ENCODE measurements around the gene CISTR. TPM values are rescaled to one million over a fixed set of nuclear protein-coding genes. Genes with fewer than 3 reads are reported as not detected.

CISTR gene
- polyA plus RNA-seq, 1 donor from 2014 or later = not detected

DNA sequence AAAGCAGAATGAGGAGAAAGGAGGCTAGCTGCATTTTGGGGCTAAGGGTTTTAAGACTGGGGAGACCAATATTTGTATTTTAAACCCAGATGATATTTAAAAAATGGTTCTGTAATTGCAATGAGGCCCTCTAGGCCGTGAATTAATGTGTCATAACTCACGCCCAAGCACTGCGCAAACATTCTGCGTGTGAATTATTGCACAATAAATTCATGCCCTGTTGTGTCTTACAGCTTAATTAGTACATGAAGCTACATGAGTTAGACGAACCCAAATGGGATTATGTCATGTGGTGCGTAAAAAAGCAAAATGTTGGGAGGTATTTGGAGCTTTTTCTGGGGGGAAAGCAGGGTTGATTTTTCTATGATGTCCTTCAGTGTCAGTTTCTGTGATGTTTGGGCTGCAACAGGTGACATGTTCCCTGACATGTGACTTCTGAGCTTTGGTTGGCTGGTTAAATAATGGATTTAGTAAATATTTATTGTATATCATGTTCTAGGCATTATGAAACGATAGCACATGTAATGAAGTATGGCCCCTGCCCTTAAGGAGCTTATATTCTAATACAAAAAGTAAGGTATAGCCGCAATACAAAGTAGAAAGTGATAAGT is 30.4 kb upstream of the CISTR start:
- Histone ChIP-seq H3K9me2 (ENCODE audit: insufficient read depth, low read length) (no peaks in the 10 kb centered on the region), H2AFZ (ENCODE audit: low read depth, low read length) (no peak overlapping the region), H3K4me3 (ENCODE audit: low read length) (no peak overlapping the region), H3K79me2 (replicated peaks; ENCODE audit: insufficient read depth, low read length) (no peaks in the 10 kb centered on the region), H3K27ac (ENCODE audit: low read length) (no peak overlapping the region), H3K36me3 (ENCODE audit: insufficient read depth, low read length) (no peaks in the 10 kb centered on the region), H3F3A (ENCODE audit: insufficient read depth, low read length, poor library complexity, severe bottlenecking) (no peaks in the 10 kb centered on the region), H3K9ac (ENCODE audit: low read length) (no peak overlapping the region), H3K4me2 (ENCODE audit: low read length) (no peak overlapping the region), H3K9me3 (ENCODE audit: low read length) (no peaks in the 10 kb centered on the region), H3K27me3 (ENCODE audit: insufficient read depth, low read depth, low read length) (no peaks in the 10 kb centered on the region), H4K20me1 (ENCODE audit: insufficient read depth) (no peaks in the 10 kb centered on the region)
- TF ChIP-seq TAF1 (IDR thresholded peaks at IDR 0.05; ENCODE audit: low read depth) = no peak
- no peak for TF ChIP-seq EP300 (conservative IDR thresholded peaks at IDR 0.05; ENCODE audit: poor library complexity, severe bottlenecking)
- TF ChIP-seq, protein P1, sequence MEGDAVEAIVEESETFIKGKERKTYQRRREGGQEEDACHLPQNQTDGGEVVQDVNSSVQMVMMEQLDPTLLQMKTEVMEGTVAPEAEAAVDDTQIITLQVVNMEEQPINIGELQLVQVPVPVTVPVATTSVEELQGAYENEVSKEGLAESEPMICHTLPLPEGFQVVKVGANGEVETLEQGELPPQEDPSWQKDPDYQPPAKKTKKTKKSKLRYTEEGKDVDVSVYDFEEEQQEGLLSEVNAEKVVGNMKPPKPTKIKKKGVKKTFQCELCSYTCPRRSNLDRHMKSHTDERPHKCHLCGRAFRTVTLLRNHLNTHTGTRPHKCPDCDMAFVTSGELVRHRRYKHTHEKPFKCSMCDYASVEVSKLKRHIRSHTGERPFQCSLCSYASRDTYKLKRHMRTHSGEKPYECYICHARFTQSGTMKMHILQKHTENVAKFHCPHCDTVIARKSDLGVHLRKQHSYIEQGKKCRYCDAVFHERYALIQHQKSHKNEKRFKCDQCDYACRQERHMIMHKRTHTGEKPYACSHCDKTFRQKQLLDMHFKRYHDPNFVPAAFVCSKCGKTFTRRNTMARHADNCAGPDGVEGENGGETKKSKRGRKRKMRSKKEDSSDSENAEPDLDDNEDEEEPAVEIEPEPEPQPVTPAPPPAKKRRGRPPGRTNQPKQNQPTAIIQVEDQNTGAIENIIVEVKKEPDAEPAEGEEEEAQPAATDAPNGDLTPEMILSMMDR (IDR thresholded peaks at IDR 0.05; ENCODE audit: poor library complexity, severe bottlenecking) = no peak
- no peak for TF ChIP-seq RAD21 (conservative IDR thresholded peaks at IDR 0.05)
- no peak for TF ChIP-seq SMC3 (conservative IDR thresholded peaks at IDR 0.05; ENCODE audit: poor library complexity)
- TF ChIP-seq, protein P2, sequence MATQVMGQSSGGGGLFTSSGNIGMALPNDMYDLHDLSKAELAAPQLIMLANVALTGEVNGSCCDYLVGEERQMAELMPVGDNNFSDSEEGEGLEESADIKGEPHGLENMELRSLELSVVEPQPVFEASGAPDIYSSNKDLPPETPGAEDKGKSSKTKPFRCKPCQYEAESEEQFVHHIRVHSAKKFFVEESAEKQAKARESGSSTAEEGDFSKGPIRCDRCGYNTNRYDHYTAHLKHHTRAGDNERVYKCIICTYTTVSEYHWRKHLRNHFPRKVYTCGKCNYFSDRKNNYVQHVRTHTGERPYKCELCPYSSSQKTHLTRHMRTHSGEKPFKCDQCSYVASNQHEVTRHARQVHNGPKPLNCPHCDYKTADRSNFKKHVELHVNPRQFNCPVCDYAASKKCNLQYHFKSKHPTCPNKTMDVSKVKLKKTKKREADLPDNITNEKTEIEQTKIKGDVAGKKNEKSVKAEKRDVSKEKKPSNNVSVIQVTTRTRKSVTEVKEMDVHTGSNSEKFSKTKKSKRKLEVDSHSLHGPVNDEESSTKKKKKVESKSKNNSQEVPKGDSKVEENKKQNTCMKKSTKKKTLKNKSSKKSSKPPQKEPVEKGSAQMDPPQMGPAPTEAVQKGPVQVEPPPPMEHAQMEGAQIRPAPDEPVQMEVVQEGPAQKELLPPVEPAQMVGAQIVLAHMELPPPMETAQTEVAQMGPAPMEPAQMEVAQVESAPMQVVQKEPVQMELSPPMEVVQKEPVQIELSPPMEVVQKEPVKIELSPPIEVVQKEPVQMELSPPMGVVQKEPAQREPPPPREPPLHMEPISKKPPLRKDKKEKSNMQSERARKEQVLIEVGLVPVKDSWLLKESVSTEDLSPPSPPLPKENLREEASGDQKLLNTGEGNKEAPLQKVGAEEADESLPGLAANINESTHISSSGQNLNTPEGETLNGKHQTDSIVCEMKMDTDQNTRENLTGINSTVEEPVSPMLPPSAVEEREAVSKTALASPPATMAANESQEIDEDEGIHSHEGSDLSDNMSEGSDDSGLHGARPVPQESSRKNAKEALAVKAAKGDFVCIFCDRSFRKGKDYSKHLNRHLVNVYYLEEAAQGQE (IDR thresholded peaks at IDR 0.05; ENCODE audit: borderline replicate concordance) = no peak
- no peak for TF ChIP-seq POLR2AphosphoS5 (IDR thresholded peaks at IDR 0.05)
- TF ChIP-seq EZH2 (IDR thresholded peaks at IDR 0.05; ENCODE audit: borderline replicate concordance, insufficient read depth, low read length, poor library complexity, severe bottlenecking) = no peak
- TF ChIP-seq MXI1 (conservative IDR thresholded peaks at IDR 0.05; ENCODE audit: poor library complexity, severe bottlenecking) = no peak

DNA sequence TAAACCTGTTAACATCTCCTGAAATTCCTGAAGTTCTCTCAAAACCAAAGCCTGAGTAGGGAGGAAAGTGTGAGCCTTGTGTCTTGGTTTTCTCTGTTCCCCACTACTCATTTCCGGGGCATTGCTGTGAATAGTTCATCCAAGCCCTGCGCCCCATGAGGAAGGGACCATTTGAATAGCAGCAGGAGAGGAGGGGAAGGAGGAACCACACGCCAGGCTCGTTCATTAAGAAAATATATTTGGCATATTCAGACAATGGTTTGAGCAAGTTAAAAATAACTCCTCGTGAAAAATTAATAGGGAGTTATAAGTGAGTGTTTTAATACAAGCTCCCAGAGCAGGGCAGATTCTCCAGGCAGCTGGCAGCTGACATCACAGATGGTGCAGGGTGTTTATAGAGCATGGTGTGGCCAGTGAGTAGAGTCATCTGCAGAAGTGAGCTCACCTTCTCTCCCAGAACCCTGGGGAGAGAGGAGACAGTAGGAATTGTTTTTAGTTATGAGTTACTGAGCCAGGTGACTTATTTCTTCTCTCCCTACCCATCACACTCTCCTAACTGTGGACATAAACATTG is 29.5 kb upstream of the CISTR start:
- no peaks in the 10 kb centered on the region for H3K27me3 ChIP-seq (ENCODE audit: insufficient read depth, low read depth, low read length)
- no peak overlapping the region for H3K9ac ChIP-seq (ENCODE audit: low read length)
- H3F3A ChIP-seq (ENCODE audit: insufficient read depth, low read length, poor library complexity, severe bottlenecking) = no peaks in the 10 kb centered on the region
- no peaks in the 10 kb centered on the region for H3K79me2 ChIP-seq (replicated peaks; ENCODE audit: insufficient read depth, low read length)
- H3K27ac ChIP-seq (ENCODE audit: low read length) = no peak overlapping the region
- H3K36me3 ChIP-seq (ENCODE audit: insufficient read depth, low read length) = no peaks in the 10 kb centered on the region
- TF ChIP-seq TAF1 (IDR thresholded peaks at IDR 0.05; ENCODE audit: low read depth) (no peak), SMC3 (conservative IDR thresholded peaks at IDR 0.05; ENCODE audit: poor library complexity) (no peak)
- TF ChIP-seq, protein P2 (IDR thresholded peaks at IDR 0.05; ENCODE audit: borderline replicate concordance) = no peak
- H2AFZ ChIP-seq (ENCODE audit: low read depth, low read length) = no peak overlapping the region
- H4K20me1 ChIP-seq (ENCODE audit: insufficient read depth) = no peaks in the 10 kb centered on the region
- no peaks in the 10 kb centered on the region for H3K9me2 ChIP-seq (ENCODE audit: insufficient read depth, low read length)
- H3K9me3 ChIP-seq (ENCODE audit: low read length) = no peaks in the 10 kb centered on the region
- no peak overlapping the region for H3K4me2 ChIP-seq (ENCODE audit: low read length)
- no peak overlapping the region for H3K4me3 ChIP-seq (ENCODE audit: low read length)

All from neural cell (in vitro differentiated cells).